ENCODE measurements around the gene SIN3B. TPM values are rescaled to one million over a fixed set of nuclear protein-coding genes. Genes with fewer than 3 reads are reported as not detected.

The SIN3B gene
- polyA plus RNA-seq, 4 donors = 43.0 to 94.6 (median 68.0) TPM

- no peak for DNase-seq (ENCODE audit: low read depth in 4 of 4, low spot score in 2 of 4)
Observed at GRCh38 chr19:16824658-16825311, 4.4 kb upstream of the SIN3B start.

GRCh38 chr19:16825312-16826052 lies 3.7 kb upstream of the SIN3B start:
- peak in 1 of 4 donors; percentile 50 for DNase-seq (ENCODE audit: low read depth in 4 of 4, low spot score in 2 of 4)

DNA sequence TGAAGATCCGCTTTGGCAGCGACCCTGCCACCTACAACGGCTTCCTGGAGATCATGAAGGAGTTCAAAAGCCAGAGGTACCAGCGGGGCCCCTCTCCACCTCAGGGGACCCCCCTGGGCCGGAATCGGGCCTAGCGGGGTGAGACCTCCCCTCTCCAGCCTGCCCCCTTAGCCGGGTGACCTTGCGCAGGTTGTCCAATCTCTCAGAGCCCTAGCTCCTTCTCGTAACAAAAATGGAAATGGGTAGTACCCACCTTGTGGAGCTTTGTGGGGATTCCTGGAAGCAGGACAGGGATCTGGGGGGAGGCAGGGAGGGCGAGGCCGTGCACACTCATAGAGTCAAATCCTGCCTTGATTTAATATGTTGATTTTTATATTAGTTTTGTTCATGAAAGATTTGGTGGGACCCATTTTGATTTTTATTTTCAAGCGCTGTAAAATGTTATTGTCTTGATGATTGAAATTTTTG lies 658 bp downstream of the SIN3B start:
- no peak for DNase-seq (ENCODE audit: low read depth in 4 of 4, low spot score in 2 of 4)

- no peak for DNase-seq (ENCODE audit: low read depth in 4 of 4, low spot score in 2 of 4)
Observed at GRCh38 chr19:16830679-16831078, 1.5 kb downstream of the SIN3B start.

DNA sequence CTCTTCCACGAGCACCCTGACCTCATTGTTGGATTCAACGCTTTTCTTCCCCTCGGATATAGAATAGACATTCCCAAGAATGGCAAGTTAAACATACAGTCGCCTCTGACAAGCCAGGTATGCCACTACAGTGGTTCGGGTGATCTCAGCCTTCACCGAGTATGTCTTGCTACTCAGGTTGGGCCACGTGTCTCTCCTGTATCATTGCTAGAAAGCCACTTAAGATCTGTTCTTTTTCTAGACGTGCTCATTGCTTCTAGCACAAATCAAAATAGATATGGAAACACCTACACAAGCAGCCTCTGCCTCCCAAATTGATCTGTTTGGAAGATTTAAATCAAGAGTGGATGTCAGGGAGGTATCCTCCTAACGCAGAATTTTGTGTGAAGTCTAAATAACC lies 2.3 kb downstream of the SIN3B start:
- DNase-seq (ENCODE audit: low read depth in 4 of 4, low spot score in 2 of 4) = no peak

GRCh38 chr19:16834747-16835146 lies 5.5 kb downstream of the SIN3B start:
- no peak for DNase-seq (ENCODE audit: low read depth in 4 of 4, low spot score in 2 of 4)

GRCh38 chr19:16836115-16837034 lies 7.2 kb downstream of the SIN3B start:
- no peak for DNase-seq (ENCODE audit: low read depth in 4 of 4, low spot score in 2 of 4)

DNA sequence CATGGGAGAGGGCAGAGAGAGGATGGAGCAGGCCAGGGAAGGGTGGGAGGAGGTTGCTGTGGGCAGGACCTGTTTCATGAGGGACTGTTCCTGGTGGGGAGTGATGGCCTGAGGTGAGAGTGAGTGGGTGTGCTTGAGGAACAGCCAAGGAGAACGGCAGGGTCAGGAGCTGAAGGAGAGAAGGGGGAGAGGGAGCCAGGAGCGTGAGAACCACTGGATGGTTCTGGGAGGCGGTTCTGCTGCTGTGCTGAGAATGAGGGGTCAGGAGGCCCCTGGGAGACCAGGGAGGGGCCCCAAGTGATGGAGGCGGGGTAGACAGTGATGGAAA lies 7.8 kb downstream of the SIN3B start:
- no peak for DNase-seq (ENCODE audit: low read depth in 4 of 4, low spot score in 2 of 4)

GRCh38 chr19:16841391-16841926 lies 12.3 kb downstream of the SIN3B start:
- DNase-seq (ENCODE audit: low read depth in 4 of 4, low spot score in 2 of 4) = no peak

DNA sequence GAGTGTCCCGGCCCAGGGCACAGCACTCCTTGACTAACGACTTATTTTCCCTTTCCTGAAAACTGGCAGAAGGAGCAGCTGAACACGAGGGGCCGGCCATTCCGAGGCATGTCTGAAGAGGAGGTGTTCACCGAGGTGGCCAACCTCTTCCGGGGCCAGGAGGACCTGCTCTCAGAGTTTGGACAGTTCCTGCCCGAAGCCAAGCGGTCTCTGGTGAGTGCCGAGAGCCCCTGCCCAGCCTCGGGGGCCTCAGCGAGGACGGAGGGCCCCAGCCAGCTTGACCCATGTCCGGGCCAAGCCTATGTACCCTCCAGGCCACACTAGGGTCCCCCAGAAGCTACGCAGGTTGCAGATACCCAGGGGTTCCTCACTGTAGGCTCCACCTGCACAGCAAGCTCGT lies 17.7 kb downstream of the SIN3B start:
- DNase-seq (ENCODE audit: low read depth in 4 of 4, low spot score in 2 of 4) = no peak

DNA sequence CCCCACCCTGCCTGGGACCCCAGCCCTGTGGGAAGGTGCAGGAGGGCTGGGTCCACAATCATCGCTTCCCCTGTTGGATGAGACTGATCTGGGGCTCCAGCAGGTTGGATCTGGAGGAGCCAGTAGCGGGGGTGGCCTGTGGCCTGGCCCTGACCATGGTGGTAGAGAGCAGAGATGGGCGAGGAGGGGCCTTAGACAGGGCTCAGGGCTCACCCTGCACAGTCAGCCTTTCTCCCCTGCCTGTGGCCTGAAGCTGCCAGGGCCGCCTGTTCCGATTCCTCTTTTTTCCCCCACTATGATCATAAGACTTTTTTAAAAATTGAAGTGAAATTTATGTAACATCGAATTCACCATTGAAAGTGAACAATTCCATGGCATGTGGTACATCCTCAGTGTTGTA lies 18.2 kb downstream of the SIN3B start:
- no peak for DNase-seq (ENCODE audit: low read depth in 4 of 4, low spot score in 2 of 4)

GRCh38 chr19:16849168-16849567 lies 20.0 kb downstream of the SIN3B start:
- DNase-seq (ENCODE audit: low read depth in 4 of 4, low spot score in 2 of 4) = no peak

DNA sequence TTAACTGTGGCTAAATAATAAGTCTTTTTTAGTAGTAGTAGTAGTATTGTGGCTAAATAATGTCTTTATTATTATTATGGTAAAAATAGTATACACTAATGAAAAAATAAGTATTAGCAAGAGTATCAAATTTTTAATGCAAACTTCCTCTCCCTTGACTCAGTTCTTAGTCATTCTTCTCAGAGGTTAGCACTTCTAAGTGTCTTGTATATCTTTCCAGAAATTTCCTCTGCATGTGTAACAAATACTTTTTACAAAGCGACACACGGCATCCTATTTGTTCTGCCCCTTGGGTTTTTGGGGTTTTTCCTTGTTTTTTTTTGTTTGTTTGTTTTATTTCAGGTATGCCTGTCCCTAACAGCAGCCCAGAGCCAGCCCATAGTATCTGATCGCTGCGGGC lies 20.9 kb downstream of the SIN3B start:
- no peak for DNase-seq (ENCODE audit: low read depth in 4 of 4, low spot score in 2 of 4)

DNA sequence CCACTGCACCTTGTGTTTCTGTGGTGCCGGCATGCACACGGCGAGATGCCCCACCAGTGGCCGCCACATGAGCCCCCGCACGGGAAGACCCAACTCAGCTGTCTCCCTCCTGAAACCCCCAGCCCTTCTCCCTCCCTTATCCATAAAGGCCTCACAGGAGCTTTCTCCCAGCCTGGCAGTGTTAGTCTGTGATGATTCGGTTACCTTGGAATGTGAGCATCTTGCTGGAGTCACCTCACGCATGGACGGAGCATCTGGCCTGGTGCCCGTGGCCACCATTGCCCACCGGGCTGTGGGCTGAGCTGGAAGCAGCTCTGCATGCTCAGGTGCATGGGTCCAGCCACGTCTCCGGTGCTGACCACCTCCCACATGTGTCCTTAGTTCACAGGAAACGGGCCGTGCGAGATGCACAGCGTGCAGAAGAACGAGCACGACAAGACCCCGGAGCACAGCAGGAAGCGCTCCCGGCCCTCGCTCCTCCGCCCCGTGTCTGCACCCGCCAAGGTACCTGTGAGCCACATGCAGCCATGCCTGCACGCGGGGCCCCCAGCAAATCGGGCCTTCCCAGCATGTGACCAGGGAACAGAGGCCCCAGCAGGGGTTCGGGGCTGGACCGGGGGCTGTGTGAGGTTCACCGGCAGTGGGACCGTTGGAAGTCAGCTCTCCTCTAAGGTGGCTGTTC lies 22.0 kb downstream of the SIN3B start:
- DNase-seq (ENCODE audit: low read depth in 4 of 4, low spot score in 2 of 4) = no peak

DNA sequence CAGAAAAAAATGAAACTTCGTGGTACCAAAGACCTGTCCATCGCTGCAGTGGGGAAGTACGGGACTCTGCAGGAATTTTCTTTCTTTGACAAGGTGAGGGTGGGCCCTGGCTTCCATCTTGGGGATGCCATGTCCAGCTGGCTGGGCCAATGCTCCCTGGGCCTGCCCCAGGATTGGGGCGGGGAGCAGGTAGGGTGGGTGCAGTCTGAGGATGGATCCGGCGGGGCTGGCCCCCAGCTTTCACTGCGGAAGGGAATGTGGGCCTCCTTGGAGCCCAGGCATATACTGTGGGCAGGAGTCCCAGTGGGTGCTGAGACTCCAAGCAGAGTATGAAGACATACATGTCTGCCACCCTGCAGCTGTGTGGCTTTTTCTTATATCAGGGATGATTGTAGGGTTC lies 23.9 kb downstream of the SIN3B start:
- no peak for DNase-seq (ENCODE audit: low read depth in 4 of 4, low spot score in 2 of 4)

- no peak for DNase-seq (ENCODE audit: low read depth in 4 of 4, low spot score in 2 of 4)
Observed at GRCh38 chr19:16856091-16856490, 26.9 kb downstream of the SIN3B start.

- no peak for DNase-seq (ENCODE audit: low read depth in 4 of 4, low spot score in 2 of 4)
Observed at GRCh38 chr19:16859626-16860025, 30.4 kb downstream of the SIN3B start.

GRCh38 chr19:16860118-16860517 lies 30.9 kb downstream of the SIN3B start:
- no peak for DNase-seq (ENCODE audit: low read depth in 4 of 4, low spot score in 2 of 4)

- DNase-seq (ENCODE audit: low read depth in 4 of 4, low spot score in 2 of 4) = no peak
Observed at GRCh38 chr19:16861011-16861410, 31.8 kb downstream of the SIN3B start.

DNA sequence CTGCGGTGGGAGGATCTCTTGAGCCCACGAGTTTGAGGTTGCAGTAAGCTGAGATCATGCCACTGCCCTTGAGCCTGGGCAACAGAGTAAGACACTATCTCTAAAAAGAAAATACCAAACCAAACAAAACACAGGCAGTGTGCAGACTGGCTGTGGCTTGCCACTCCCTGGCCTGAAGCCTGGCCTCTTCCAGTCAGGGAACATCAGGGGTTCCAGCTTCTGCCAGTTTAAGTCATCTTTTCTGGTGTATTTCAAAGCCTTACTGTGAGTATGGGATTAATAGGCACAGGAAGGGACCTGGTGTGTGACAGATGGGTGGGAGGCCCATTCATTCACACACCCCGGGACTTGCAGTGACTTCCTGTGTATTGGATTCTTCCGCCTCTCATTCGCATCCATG lies 32.6 kb downstream of the SIN3B start:
- DNase-seq (ENCODE audit: low read depth in 4 of 4, low spot score in 2 of 4) = no peak

All from left renal cortex interstitium (tissue), 4 donors.